Liver (tissue), 2 donors: Measurements from ENCODE around the gene RASL11B.

Source experiments
- JUND ChIP-seq, 2 donors: IDR thresholded peaks; 2 replicates each; pipeline ENCODE4 v1.6.1; 2016; ENCODE audit warnings: antibody characterized with exemption in 2 of 2
- TF ChIP-seq, protein P1 (sequence below): IDR thresholded peaks from 2 replicates; pipeline ENCODE4 v1.6.1; 2016; ENCODE audit warnings: antibody characterized with exemption, mild to moderate bottlenecking
- donor health status: healthy.

DNA sequence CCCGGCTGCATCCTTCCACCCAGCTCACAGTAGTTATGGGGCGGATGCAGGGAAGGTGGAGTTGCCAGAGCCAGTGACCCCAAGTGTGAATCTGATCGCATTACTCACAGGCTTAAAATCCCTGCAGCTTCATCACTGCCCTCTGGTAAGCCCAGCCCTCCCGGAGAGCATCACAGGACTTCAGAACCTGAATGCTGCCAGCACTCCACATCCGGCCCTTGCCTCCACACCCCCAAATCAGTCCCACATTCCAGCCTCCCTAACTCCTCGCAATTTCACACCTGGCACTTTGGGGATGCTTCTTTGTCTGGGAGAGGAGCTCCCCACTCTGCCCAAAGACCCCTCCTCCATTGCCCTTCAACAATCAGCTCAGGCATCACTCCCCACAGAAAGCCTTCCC, 15.6 kb downstream of the RASL11B start:
- no peak for TF ChIP-seq JUND (IDR thresholded peaks at IDR 0.05)
- TF ChIP-seq, protein P1, sequence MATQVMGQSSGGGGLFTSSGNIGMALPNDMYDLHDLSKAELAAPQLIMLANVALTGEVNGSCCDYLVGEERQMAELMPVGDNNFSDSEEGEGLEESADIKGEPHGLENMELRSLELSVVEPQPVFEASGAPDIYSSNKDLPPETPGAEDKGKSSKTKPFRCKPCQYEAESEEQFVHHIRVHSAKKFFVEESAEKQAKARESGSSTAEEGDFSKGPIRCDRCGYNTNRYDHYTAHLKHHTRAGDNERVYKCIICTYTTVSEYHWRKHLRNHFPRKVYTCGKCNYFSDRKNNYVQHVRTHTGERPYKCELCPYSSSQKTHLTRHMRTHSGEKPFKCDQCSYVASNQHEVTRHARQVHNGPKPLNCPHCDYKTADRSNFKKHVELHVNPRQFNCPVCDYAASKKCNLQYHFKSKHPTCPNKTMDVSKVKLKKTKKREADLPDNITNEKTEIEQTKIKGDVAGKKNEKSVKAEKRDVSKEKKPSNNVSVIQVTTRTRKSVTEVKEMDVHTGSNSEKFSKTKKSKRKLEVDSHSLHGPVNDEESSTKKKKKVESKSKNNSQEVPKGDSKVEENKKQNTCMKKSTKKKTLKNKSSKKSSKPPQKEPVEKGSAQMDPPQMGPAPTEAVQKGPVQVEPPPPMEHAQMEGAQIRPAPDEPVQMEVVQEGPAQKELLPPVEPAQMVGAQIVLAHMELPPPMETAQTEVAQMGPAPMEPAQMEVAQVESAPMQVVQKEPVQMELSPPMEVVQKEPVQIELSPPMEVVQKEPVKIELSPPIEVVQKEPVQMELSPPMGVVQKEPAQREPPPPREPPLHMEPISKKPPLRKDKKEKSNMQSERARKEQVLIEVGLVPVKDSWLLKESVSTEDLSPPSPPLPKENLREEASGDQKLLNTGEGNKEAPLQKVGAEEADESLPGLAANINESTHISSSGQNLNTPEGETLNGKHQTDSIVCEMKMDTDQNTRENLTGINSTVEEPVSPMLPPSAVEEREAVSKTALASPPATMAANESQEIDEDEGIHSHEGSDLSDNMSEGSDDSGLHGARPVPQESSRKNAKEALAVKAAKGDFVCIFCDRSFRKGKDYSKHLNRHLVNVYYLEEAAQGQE: no peak
